Measurements from ENCODE around the gene CSTPP1. TPM values are rescaled to one million over a fixed set of nuclear protein-coding genes. Genes with fewer than 3 reads are reported as not detected.

CSTPP1 gene
- total and polyA plus RNA-seq, 2 of the 8 experiments (the other 6 are each of a cell fraction or from before 2014, with no cell fraction given): 24.2 to 28.7 TPM

GRCh38 chr11:47005441-47005840, 68.9 kb downstream of the CSTPP1 start:
- no peak overlapping the region for H3K18ac ChIP-seq (ENCODE audit: extremely low read depth, low read length)
- H3K4ac ChIP-seq (replicated peaks; ENCODE audit: insufficient read length, low read depth, low read length): no peak overlapping the region
- no peaks in the 10 kb centered on the region for H3K9me3 ChIP-seq (ENCODE audit: insufficient read depth in 2 of 2, low read depth in 1 of 2, low read length in 1 of 2)
- no peak overlapping the region for H2BK15ac ChIP-seq (ENCODE audit: low read length)
- CTCF ChIA-PET (ENCODE audit: partially characterized antibody): interaction anchor here (0.8 kb wide), 1 partner anchor 30 kb away, joined by 3 read pairs; no protein-coding TSS in a partner anchor
- H3K14ac ChIP-seq (ENCODE audit: insufficient read length): no peak overlapping the region
- no peak for TF ChIP-seq POLR2A (IDR thresholded peaks at IDR 0.05; ENCODE audit: control extremely low read depth in 1 of 2, low read depth in 2 of 2, low read length in 2 of 2)
- no peak for TF ChIP-seq SRF (IDR thresholded peaks at IDR 0.05; ENCODE audit: low read depth, low read length)
- no peak for TF ChIP-seq POU5F1 (IDR thresholded peaks at IDR 0.05; ENCODE audit: low read depth, low read length)
- no peak for TF ChIP-seq EP300 (IDR thresholded peaks at IDR 0.05; ENCODE audit: borderline replicate concordance in 1 of 2, low read depth in 2 of 2, low read length in 2 of 2)
- TF ChIP-seq SP2 (IDR thresholded peaks at IDR 0.05; ENCODE audit: low read length): no peak
- TF ChIP-seq RNF2 (IDR thresholded peaks at IDR 0.05; ENCODE audit: borderline replicate concordance, low read depth, low read length, missing control alignments, poor library complexity, severe bottlenecking): no peak
- TF ChIP-seq CHD2 (IDR thresholded peaks at IDR 0.05; ENCODE audit: low read length): no peak
- no peak for TF ChIP-seq SP4 (IDR thresholded peaks at IDR 0.05; ENCODE audit: low read length)
- TF ChIP-seq SIN3A (conservative IDR thresholded peaks at IDR 0.05 in 1 of 2, IDR thresholded peaks at IDR 0.05 in 1 of 2; ENCODE audit: low read depth in 1 of 2, low read length in 2 of 2): no peak
- no peak for TF ChIP-seq TAF1 (IDR thresholded peaks at IDR 0.05; ENCODE audit: low read depth, low read length)
- TF ChIP-seq TCF12 (IDR thresholded peaks at IDR 0.05; ENCODE audit: low read depth, low read length): no peak
- no peak for TF ChIP-seq GABPA (IDR thresholded peaks at IDR 0.05; ENCODE audit: borderline replicate concordance, insufficient read depth, low read length)
- no peak overlapping the region for H2BK12ac ChIP-seq (ENCODE audit: low read depth, low read length)
- POLR2A ChIA-PET (ENCODE audit: partially characterized antibody): interaction anchor here (1.3 kb wide), 1 partner anchor 19 kb away, joined by 3 read pairs; no protein-coding TSS in a partner anchor
- no peak overlapping the region for H2BK20ac ChIP-seq (ENCODE audit: low read length)
- no peak overlapping the region for H3K4me2 ChIP-seq (ENCODE audit: insufficient read depth in 1 of 2, low read depth in 2 of 2, low read length in 2 of 2)
- H2BK5ac ChIP-seq (ENCODE audit: low read depth, low read length): no peak overlapping the region
- no peaks in the 10 kb centered on the region for H3K23me2 ChIP-seq (ENCODE audit: low read depth, low read length)
- no peaks in the 10 kb centered on the region for H3K36me3 ChIP-seq (ENCODE audit: control insufficient read depth in 2 of 4, insufficient read depth in 4 of 4, low read length in 3 of 4)
- FAIRE-seq (no peak), DNase-seq (ENCODE audit: low read depth in 1 of 2, low spot score in 2 of 2) (no peak)
- no peak overlapping the region for H3K27ac ChIP-seq (ENCODE audit: low read depth, low read length)
- H2BK120ac ChIP-seq (replicated peaks; ENCODE audit: low read depth, low read length): no peak overlapping the region
- no peak overlapping the region for H3K4me3 ChIP-seq (ENCODE audit: extremely low read depth in 1 of 4, insufficient read depth in 2 of 4, low read depth in 3 of 4, low read length in 4 of 4)
- no peak overlapping the region for H4K5ac ChIP-seq (ENCODE audit: insufficient read length, low read depth, low read length)
- no peak overlapping the region for H4K91ac ChIP-seq (replicated peaks; ENCODE audit: insufficient read length, low read length)
- H3K79me1 ChIP-seq (ENCODE audit: low read depth, low read length): no peaks in the 10 kb centered on the region
- H2AK5ac ChIP-seq (ENCODE audit: low read depth, low read length): no peak overlapping the region
- H3K4me1 ChIP-seq (replicated peaks in 1 of 4; ENCODE audit: control insufficient read depth in 3 of 4, insufficient read depth in 4 of 4, low read length in 3 of 4): no peaks in the 10 kb centered on the region; a peak in 2 of 7 replicates
- no peak overlapping the region for H4K8ac ChIP-seq (ENCODE audit: extremely low read depth, insufficient read depth, low read length)
- no peak overlapping the region for H3K56ac ChIP-seq (replicated peaks; ENCODE audit: insufficient read length, low read depth, low read length)
- no peak overlapping the region for H3K23ac ChIP-seq (ENCODE audit: insufficient read length)
- H3K9ac ChIP-seq (replicated peaks in 1 of 4; ENCODE audit: extremely low read depth in 1 of 4, low read depth in 3 of 4, low read length in 3 of 4): no peak overlapping the region
- no peaks in the 10 kb centered on the region for H4K20me1 ChIP-seq (replicated peaks in 1 of 2; ENCODE audit: control insufficient read depth in 1 of 2, insufficient read depth in 2 of 2, low read length in 2 of 2)
- no peak overlapping the region for H2AFZ ChIP-seq (ENCODE audit: low read length)
- H3K27me3 ChIP-seq (replicated peaks in 1 of 4; ENCODE audit: control insufficient read depth in 3 of 4, extremely low read depth in 1 of 4, insufficient read depth in 3 of 4, low read length in 3 of 4): no peaks in the 10 kb centered on the region
- H3K79me2 ChIP-seq (ENCODE audit: control insufficient read depth in 1 of 2, insufficient read depth in 2 of 2, low read length in 2 of 2): no peaks in the 10 kb centered on the region
